PFSK-1 (cell line): ENCODE data around the gene MAP7D2.

Source experiments
- REST ChIP-seq, 2 experiments: IDR thresholded peaks; 2 replicates each; pipeline versions ENCODE4 v1.6.1 to v1.8.0; 2011 to 2012; ENCODE audit warnings: low read depth in 2 of 2, low read length in 2 of 2, control low read depth in 1 of 2, inconsistent platforms in 1 of 2, mild to moderate bottlenecking in 1 of 2, moderate library complexity in 1 of 2; ENCODE audit not compliant: insufficient read depth in 1 of 2
- SIN3A ChIP-seq: IDR thresholded peaks from 2 replicates; pipeline ENCODE4 v1.6.1; 2012; ENCODE audit warnings: mild to moderate bottlenecking, low read length, moderate library complexity, borderline replicate concordance; ENCODE audit not compliant: insufficient read depth
- TAF1 ChIP-seq: IDR thresholded peaks from 2 replicates; pipeline ENCODE4 v1.6.1; 2012; ENCODE audit warnings: low read length, control low read depth, borderline replicate concordance; ENCODE audit not compliant: insufficient read depth

- TF ChIP-seq REST (IDR thresholded peaks at IDR 0.05; ENCODE audit: insufficient read depth in 1 of 2, low read depth in 2 of 2, low read length in 2 of 2) (no peak), TAF1 (no peak), SIN3A (no peak)
Observed at GRCh38 chrX:20071511-20072079, 45.1 kb downstream of the MAP7D2 start.
